Stimulated activated effector memory CD8-positive, alpha-beta T cell treated with anti-CD3 and anti-CD28 coated beads, Interleukin-12 subunit alpha, Interleukin-12 subunit beta, amount 100 ng/mL, for 72 hours (primary cell): ENCODE data around the gene CEACAM7.

Experiments used
- ATAC-seq: fragments of 150-1000 bp; cut with Tn5 transposase; 2 replicates; pipeline ENCODE4 v1.10.0; 2021
- DNase-seq, 2 donors: peaks; one replicate each; pipeline ENCODE4 v3.0.0; 2021 to 2022; ENCODE audit warnings: low spot score in 2 of 2
- H3K27ac Mint-ChIP-seq: one replicate; pipeline ENCODE4 v1.8.0; 2022; ENCODE audit warnings: mild to moderate bottlenecking, mixed read lengths
- H3K36me3 Mint-ChIP-seq: one replicate; pipeline ENCODE4 v1.8.0; 2022; ENCODE audit warnings: mild to moderate bottlenecking, mixed read lengths
- H3K4me1 Mint-ChIP-seq: one replicate; pipeline ENCODE4 v1.8.0; 2022; ENCODE audit warnings: mixed read lengths
- H3K4me3 Mint-ChIP-seq: one replicate; pipeline ENCODE4 v1.8.0; 2022; ENCODE audit warnings: mild to moderate bottlenecking, mixed read lengths
- H3K9me3 Mint-ChIP-seq: one replicate; pipeline ENCODE4 v1.8.0; 2022; ENCODE audit warnings: mixed read lengths

The CEACAM7 gene

DNA sequence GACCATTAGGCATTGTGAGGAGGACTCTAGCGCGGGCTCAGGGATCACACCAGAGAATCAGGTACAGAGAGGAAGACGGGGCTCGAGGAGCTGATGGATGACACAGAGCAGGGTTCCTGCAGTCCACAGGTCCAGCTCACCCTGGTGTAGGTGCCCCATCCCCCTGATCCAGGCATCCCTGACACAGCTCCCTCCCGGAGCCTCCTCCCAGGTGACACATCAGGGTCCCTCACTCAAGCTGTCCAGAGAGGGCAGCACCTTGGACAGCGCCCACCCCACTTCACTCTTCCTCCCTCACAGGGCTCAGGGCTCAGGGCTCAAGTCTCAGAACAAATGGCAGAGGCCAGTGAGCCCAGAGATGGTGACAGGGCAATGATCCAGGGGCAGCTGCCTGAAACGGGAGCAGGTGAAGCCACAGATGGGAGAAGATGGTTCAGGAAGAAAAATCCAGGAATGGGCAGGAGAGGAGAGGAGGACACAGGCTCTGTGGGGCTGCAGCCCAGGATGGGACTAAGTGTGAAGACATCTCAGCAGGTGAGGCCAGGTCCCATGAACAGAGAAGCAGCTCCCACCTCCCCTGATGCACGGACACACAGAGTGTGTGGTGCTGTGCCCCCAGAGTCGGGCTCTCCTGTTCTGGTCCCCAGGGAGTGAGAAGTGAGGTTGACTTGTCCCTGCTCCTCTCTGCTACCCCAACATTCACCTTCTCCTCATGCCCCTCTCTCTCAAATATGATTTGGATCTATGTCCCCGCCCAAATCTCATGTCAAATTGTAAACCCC is 17.5 kb upstream of the CEACAM7 start:
- no peaks in the 10 kb centered on the region for H3K9me3 Mint-ChIP-seq
- H3K27ac Mint-ChIP-seq: no peak overlapping the region
- H3K4me1 Mint-ChIP-seq: peaks cover 13% of the 10 kb centered on the region
- ATAC-seq (no peak), DNase-seq (no peak)
- no peaks in the 10 kb centered on the region for H3K36me3 Mint-ChIP-seq
- no peak overlapping the region for H3K4me3 Mint-ChIP-seq

- no peak overlapping the region for H3K27ac Mint-ChIP-seq
- H3K9me3 Mint-ChIP-seq: no peaks in the 10 kb centered on the region
- H3K36me3 Mint-ChIP-seq: no peaks in the 10 kb centered on the region
- ATAC-seq (no peak), DNase-seq (no peak)
- H3K4me3 Mint-ChIP-seq: no peak overlapping the region
- peaks cover 13% of the 10 kb centered on the region for H3K4me1 Mint-ChIP-seq
Measured at GRCh38 chr19:41703602-41704293, 15.7 kb upstream of the CEACAM7 start.

DNA sequence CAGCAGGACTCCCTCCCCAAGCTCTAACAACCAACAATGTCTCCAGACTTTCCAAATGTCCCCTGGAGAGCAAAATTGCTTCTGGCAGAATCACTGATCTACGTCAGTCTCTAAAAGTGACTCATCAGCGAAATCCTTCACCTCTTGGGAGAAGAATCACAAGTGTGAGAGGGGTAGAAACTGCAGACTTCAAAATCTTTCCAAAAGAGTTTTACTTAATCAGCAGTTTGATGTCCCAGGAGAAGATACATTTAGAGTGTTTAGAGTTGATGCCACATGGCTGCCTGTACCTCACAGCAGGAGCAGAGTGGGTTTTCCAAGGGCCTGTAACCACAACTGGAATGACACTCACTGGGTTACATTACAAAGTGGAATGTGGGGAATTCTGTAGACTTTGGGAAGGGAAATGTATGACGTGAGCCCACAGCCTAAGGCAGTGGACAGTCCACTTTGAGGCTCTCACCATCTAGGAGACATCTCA is 14.1 kb upstream of the CEACAM7 start:
- ATAC-seq (no peak), DNase-seq (no peak)
- Mint-ChIP-seq H3K9me3 (no peaks in the 10 kb centered on the region), H3K4me1 (peaks cover 12% of the 10 kb centered on the region), H3K4me3 (no peak overlapping the region), H3K27ac (no peak overlapping the region), H3K36me3 (no peaks in the 10 kb centered on the region)

GRCh38 chr19:41701401-41702075 is 13.5 kb upstream of the CEACAM7 start:
- peaks cover 5% of the 10 kb centered on the region for H3K4me1 Mint-ChIP-seq
- H3K4me3 Mint-ChIP-seq: no peak overlapping the region
- no peak overlapping the region for H3K27ac Mint-ChIP-seq
- H3K36me3 Mint-ChIP-seq: peaks cover 2% of the 10 kb centered on the region
- no peaks in the 10 kb centered on the region for H3K9me3 Mint-ChIP-seq
- ATAC-seq (no peak), DNase-seq (no peak)

DNA sequence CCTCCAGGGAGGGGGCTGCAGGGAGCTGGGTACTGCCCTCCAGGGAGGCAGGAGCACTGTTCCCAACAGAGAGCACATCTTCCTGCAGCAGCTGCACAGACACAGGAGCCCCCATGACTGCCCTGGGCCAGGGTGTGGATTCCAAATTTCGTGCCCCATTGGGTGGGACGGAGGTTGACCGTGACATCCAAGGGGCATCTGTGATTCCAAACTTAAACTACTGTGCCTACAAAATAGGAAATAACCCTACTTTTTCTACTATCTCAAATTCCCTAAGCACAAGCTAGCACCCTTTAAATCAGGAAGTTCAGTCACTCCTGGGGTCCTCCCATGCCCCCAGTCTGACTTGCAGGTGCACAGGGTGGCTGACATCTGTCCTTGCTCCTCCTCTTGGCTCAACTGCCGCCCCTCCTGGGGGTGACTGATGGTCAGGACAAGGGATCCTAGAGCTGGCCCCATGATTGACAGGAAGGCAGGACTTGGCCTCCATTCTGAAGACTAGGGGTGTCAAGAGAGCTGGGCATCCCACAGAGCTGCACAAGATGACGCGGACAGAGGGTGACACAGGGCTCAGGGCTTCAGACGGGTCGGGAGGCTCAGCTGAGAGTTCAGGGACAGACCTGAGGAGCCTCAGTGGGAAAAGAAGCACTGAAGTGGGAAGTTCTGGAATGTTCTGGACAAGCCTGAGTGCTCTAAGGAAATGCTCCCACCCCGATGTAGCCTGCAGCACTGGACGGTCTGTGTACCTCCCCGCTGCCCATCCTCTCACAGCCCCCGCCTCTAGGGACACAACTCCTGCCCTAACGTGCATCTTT is 12.5 kb upstream of the CEACAM7 start:
- no peak for DNase-seq
- H3K4me3 Mint-ChIP-seq: no peak overlapping the region
- peaks cover 3% of the 10 kb centered on the region for H3K4me1 Mint-ChIP-seq
- peaks cover 6% of the 10 kb centered on the region for H3K36me3 Mint-ChIP-seq
- no peaks in the 10 kb centered on the region for H3K9me3 Mint-ChIP-seq
- no peak for ATAC-seq
- no peak overlapping the region for H3K27ac Mint-ChIP-seq

DNA sequence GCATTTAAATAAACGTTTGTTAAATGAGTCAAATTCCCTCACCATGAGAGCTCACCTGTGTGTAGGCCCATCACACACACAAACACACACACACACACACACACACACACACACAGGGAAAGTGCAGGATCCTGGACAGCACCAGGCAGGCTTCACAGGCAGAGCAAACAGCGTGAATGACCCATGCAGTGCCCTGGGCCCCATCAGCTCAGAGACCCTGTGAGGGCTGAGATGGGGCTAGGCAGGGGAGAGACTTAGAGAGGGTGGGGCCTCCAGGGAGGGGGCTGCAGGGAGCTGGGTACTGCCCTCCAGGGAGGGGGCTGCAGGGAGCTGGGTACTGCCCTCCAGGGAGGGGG is 11.9 kb upstream of the CEACAM7 start:
- no peak for ATAC-seq
- H3K9me3 Mint-ChIP-seq: no peaks in the 10 kb centered on the region
- peaks cover 6% of the 10 kb centered on the region for H3K36me3 Mint-ChIP-seq
- H3K4me1 Mint-ChIP-seq: no peaks in the 10 kb centered on the region
- DNase-seq: no peak
- no peak overlapping the region for H3K27ac Mint-ChIP-seq
- H3K4me3 Mint-ChIP-seq: no peak overlapping the region

DNA sequence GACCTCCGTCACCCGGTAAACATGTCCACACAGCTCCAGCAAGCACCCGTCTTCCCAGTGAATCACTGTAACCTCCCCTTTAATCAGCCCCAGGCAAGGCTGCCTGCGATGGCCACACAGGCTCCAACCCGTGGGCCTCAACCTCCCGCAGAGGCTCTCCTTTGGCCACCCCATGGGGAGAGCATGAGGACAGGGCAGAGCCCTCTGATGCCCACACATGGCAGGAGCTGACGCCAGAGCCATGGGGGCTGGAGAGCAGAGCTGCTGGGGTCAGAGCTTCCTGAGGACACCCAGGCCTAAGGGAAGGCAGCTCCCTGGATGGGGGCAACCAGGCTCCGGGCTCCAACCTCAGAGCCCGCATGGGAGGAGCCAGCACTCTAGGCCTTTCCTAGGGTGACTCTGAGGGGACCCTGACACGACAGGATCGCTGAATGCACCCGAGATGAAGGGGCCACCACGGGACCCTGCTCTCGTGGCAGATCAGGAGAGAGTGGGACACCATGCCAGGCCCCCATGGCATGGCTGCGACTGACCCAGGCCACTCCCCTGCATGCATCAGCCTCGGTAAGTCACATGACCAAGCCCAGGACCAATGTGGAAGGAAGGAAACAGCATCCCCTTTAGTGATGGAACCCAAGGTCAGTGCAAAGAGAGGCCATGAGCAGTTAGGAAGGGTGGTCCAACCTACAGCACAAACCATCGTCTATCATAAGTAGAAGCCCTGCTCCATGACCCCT is 11.3 kb upstream of the CEACAM7 start:
- no peaks in the 10 kb centered on the region for H3K4me1 Mint-ChIP-seq
- DNase-seq: no peak
- peaks cover 6% of the 10 kb centered on the region for H3K36me3 Mint-ChIP-seq
- no peaks in the 10 kb centered on the region for H3K9me3 Mint-ChIP-seq
- ATAC-seq: no peak
- no peak overlapping the region for H3K27ac Mint-ChIP-seq
- no peak overlapping the region for H3K4me3 Mint-ChIP-seq

GRCh38 chr19:41698746-41699230 is 10.7 kb upstream of the CEACAM7 start:
- ATAC-seq (no peak), DNase-seq (no peak)
- no peak overlapping the region for H3K4me3 Mint-ChIP-seq
- no peaks in the 10 kb centered on the region for H3K9me3 Mint-ChIP-seq
- peaks cover 6% of the 10 kb centered on the region for H3K36me3 Mint-ChIP-seq
- no peaks in the 10 kb centered on the region for H3K4me1 Mint-ChIP-seq
- no peak overlapping the region for H3K27ac Mint-ChIP-seq

GRCh38 chr19:41697198-41697855 is 9.3 kb upstream of the CEACAM7 start:
- H3K9me3 Mint-ChIP-seq: no peaks in the 10 kb centered on the region
- H3K36me3 Mint-ChIP-seq: peaks cover 6% of the 10 kb centered on the region
- ATAC-seq: no peak
- H3K4me3 Mint-ChIP-seq: no peak overlapping the region
- H3K27ac Mint-ChIP-seq: no peak overlapping the region
- no peaks in the 10 kb centered on the region for H3K4me1 Mint-ChIP-seq
- DNase-seq: no peak

DNA sequence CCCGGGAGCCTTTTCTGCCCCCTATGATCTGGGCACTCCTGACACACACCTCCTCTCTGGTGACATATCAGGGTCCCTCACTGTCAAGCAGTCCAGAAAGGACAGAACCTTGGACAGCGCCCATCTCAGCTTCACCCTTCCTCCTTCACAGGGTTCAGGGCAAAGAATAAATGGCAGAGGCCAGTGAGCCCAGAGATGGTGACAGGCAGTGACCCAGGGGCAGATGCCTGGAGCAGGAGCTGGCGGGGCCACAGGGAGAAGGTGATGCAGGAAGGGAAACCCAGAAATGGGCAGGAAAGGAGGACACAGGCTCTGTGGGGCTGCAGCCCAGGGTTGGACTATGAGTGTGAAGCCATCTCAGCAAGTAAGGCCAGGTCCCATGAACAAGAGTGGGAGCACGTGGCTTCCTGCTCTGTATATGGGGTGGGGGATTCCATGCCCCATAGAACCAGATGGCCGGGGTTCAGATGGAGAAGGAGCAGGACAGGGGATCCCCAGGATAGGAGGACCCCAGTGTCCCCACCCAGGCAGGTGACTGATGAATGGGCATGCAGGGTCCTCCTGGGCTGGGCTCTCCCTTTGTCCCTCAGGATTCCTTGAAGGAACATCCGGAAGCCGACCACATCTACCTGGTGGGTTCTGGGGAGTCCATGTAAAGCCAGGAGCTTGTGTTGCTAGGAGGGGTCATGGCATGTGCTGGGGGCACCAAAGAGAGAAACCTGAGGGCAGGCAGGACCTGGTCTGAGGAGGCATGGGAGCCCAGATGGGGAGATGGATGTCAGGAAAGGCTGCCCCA is 8.5 kb upstream of the CEACAM7 start:
- Mint-ChIP-seq H3K27ac (no peak overlapping the region), H3K4me3 (no peak overlapping the region), H3K9me3 (no peaks in the 10 kb centered on the region), H3K36me3 (peaks cover 6% of the 10 kb centered on the region), H3K4me1 (peaks cover 2% of the 10 kb centered on the region)
- ATAC-seq: no peak
- DNase-seq: no peak

DNA sequence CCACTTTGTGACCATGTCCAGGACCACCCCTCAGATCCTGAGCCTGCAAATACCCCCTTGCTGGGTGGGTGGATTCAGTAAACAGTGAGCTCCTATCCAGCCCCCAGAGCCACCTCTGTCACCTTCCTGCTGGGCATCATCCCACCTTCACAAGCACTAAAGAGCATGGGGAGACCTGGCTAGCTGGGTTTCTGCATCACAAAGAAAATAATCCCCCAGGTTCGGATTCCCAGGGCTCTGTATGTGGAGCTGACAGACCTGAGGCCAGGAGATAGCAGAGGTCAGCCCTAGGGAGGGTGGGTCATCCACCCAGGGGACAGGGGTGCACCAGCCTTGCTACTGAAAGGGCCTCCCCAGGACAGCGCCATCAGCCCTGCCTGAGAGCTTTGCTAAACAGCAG is 7.7 kb upstream of the CEACAM7 start:
- H3K4me3 Mint-ChIP-seq: no peak overlapping the region

DNA sequence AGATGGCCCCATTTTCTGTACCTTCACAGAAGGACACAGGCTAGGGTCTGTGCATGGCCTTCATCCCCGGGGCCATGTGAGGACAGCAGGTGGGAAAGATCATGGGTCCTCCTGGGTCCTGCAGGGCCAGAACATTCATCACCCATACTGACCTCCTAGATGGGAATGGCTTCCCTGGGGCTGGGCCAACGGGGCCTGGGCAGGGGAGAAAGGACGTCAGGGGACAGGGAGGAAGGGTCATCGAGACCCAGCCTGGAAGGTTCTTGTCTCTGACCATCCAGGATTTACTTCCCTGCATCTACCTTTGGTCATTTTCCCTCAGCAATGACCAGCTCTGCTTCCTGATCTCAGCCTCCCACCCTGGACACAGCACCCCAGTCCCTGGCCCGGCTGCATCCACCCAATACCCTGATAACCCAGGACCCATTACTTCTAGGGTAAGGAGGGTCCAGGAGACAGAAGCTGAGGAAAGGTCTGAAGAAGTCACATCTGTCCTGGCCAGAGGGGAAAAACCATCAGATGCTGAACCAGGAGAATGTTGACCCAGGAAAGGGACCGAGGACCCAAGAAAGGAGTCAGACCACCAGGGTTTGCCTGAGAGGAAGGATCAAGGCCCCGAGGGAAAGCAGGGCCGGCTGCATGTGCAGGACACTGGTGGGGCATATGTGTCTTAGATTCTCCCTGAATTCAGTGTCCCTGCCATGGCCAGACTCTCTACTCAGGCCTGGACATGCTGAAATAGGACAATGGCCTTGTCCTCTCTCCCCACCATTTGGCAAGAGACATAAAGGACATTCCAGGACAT is 7.0 kb upstream of the CEACAM7 start:
- DNase-seq (no peak), ATAC-seq (no peak)
- peaks cover 6% of the 10 kb centered on the region for H3K36me3 Mint-ChIP-seq
- H3K27ac Mint-ChIP-seq: no peak overlapping the region
- H3K4me1 Mint-ChIP-seq: peaks cover 11% of the 10 kb centered on the region
- no peak overlapping the region for H3K4me3 Mint-ChIP-seq
- no peaks in the 10 kb centered on the region for H3K9me3 Mint-ChIP-seq

More for the DNA sequence above, 7.7 kb upstream of the CEACAM7 start:
- peaks cover 10% of the 10 kb centered on the region for H3K4me1 Mint-ChIP-seq
- H3K27ac Mint-ChIP-seq: no peak overlapping the region
- ATAC-seq: no peak
- peaks cover 6% of the 10 kb centered on the region for H3K36me3 Mint-ChIP-seq
- no peak for DNase-seq
- H3K9me3 Mint-ChIP-seq: no peaks in the 10 kb centered on the region

DNA sequence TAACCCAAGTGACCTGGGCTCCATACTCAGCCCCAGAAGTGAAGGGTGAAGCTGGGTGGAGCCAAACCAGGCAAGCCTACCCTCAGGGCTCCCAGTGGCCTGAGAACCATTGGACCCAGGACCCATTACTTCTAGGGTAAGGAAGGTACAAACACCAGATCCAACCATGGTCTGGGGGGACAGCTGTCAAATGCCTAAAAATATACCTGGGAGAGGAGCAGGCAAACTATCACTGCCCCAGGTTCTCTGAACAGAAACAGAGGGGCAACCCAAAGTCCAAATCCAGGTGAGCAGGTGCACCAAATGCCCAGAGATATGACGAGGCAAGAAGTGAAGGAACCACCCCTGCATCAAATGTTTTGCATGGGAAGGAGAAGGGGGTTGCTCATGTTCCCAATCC is 6.1 kb upstream of the CEACAM7 start:
- ATAC-seq: no peak
- Mint-ChIP-seq H3K27ac (no peak overlapping the region), H3K4me3 (no peak overlapping the region), H3K4me1 (peaks cover 11% of the 10 kb centered on the region), H3K9me3 (no peaks in the 10 kb centered on the region), H3K36me3 (peaks cover 6% of the 10 kb centered on the region)
- DNase-seq: no peak
